CD14-positive monocyte (primary cell): ENCODE results near the gene SYTL2. TPM values are rescaled to one million over a fixed set of nuclear protein-coding genes. Genes with fewer than 3 reads are reported as not detected.

Experiments used
- DNase-seq, 3 donors: peaks; one replicate each; pipeline ENCODE4 v3.0.0-alpha.2; 2011 to 2022
- H2AFZ ChIP-seq: 2 replicates; pipeline ENCODE4 v1.6.0; 2012; ENCODE audit warnings: mild to moderate bottlenecking, low read depth, low read length, inconsistent platforms; ENCODE audit not compliant: insufficient read depth, poor library complexity, severe bottlenecking
- H3K27ac ChIP-seq, 2 donors: 1 replicate in 1 of 2; 2 replicates in 1 of 2; pipeline ENCODE4 v1.5.1; 2012 to 2013; ENCODE audit warnings: low read length in 2 of 2, control low read depth in 1 of 2, inconsistent platforms in 1 of 2, low read depth in 1 of 2, mild to moderate bottlenecking in 1 of 2
- H3K27me3 ChIP-seq, 2 donors: one replicate each; pipeline versions ENCODE4 v1.6.0 to v1.6.1; 2011 to 2013; ENCODE audit warnings: low read length in 2 of 2; ENCODE audit not compliant: control insufficient read depth in 2 of 2, insufficient read depth in 2 of 2
- H3K36me3 ChIP-seq, 2 donors: replicated peaks in 1 of 2; 1 replicate in 1 of 2; 2 replicates in 1 of 2; pipeline versions ENCODE4 v1.5.1 to v1.6.1; 2012 to 2013; ENCODE audit warnings: low read length in 2 of 2, control low read depth in 1 of 2, inconsistent platforms in 1 of 2, mild to moderate bottlenecking in 1 of 2; ENCODE audit not compliant: insufficient read depth in 2 of 2, control insufficient read depth in 1 of 2
- H3K4me1 ChIP-seq, 2 donors: 1 replicate in 1 of 2; 2 replicates in 1 of 2; pipeline versions ENCODE4 v1.5.1 to v1.6.1; 2012 to 2013; ENCODE audit warnings: low read length in 2 of 2, control low read depth in 1 of 2, inconsistent platforms in 1 of 2, mild to moderate bottlenecking in 1 of 2, moderate library complexity in 1 of 2; ENCODE audit not compliant: insufficient read depth in 2 of 2, control insufficient read depth in 1 of 2
- H3K4me2 ChIP-seq: replicated peaks from 2 replicates; pipeline ENCODE3; 2012; ENCODE audit warnings: low read length, moderate library complexity, mild to moderate bottlenecking; ENCODE audit not compliant: poor library complexity, severe bottlenecking; ENCODE audit errors: extremely low read depth
- H3K4me3 ChIP-seq, 3 experiments: fragments of 200-600 bp in 1 of 3; sonication (generic) in 1 of 3; replicated peaks in 1 of 3; 1 replicate in 2 of 3; 2 replicates in 1 of 3; pipeline ENCODE4 v1.5.1; 2011 to 2013; ENCODE audit warnings: low read length in 3 of 3, mild to moderate bottlenecking in 3 of 3, control low read depth in 2 of 3, low read depth in 2 of 3, inconsistent platforms in 1 of 3, moderate library complexity in 1 of 3
- H3K79me2 ChIP-seq: 2 replicates; pipeline ENCODE4 v1.6.0; 2012; ENCODE audit warnings: mild to moderate bottlenecking, control low read depth, inconsistent platforms, low read length, moderate library complexity; ENCODE audit not compliant: insufficient read depth
- H3K9ac ChIP-seq: 2 replicates; pipeline ENCODE4 v1.6.0; 2017; ENCODE audit warnings: low read length, mild to moderate bottlenecking; ENCODE audit not compliant: insufficient read depth, poor library complexity, severe bottlenecking
- H3K9me3 ChIP-seq, 2 donors: replicated peaks in 1 of 2; 1 replicate in 1 of 2; 2 replicates in 1 of 2; pipeline versions ENCODE4 v1.5.1 to v1.6.1; 2012 to 2013; ENCODE audit warnings: low read length in 2 of 2, control low read depth in 1 of 2; ENCODE audit not compliant: control insufficient read depth in 1 of 2, insufficient read depth in 1 of 2
- H4K20me1 ChIP-seq: 2 replicates; pipeline ENCODE4 v1.6.0; 2012; ENCODE audit warnings: mild to moderate bottlenecking, low read length, control low read depth, moderate library complexity; ENCODE audit not compliant: insufficient read depth
- H3K27ac Mint-ChIP-seq, 7 donors: one replicate each; pipeline ENCODE4 v1.8.0; 2020; ENCODE audit warnings: mild to moderate bottlenecking in 7 of 7, mixed read lengths in 7 of 7, moderate library complexity in 6 of 7, inconsistent platforms in 2 of 7
- H3K27me3 Mint-ChIP-seq, 3 donors: one replicate each; pipeline ENCODE4 v1.8.0; 2021 to 2022; ENCODE audit warnings: low read depth in 3 of 3, mild to moderate bottlenecking in 3 of 3, mixed read lengths in 3 of 3, moderate library complexity in 3 of 3, inconsistent platforms in 1 of 3
- H3K36me3 Mint-ChIP-seq, 2 donors: one replicate each; pipeline ENCODE4 v1.8.0; 2020; ENCODE audit warnings: mixed read lengths in 2 of 2, inconsistent platforms in 1 of 2, mild to moderate bottlenecking in 1 of 2
- H3K4me1 Mint-ChIP-seq: one replicate; pipeline ENCODE4 v1.8.0; 2020; ENCODE audit warnings: mild to moderate bottlenecking, mixed read lengths
- H3K4me3 Mint-ChIP-seq, 2 donors: one replicate each; pipeline ENCODE4 v1.8.0; 2020; ENCODE audit warnings: mild to moderate bottlenecking in 2 of 2, mixed read lengths in 2 of 2, moderate library complexity in 1 of 2
- H3K9me3 Mint-ChIP-seq, 7 donors: one replicate each; pipeline ENCODE4 v1.8.0; 2020 to 2022; ENCODE audit warnings: mixed read lengths in 7 of 7, mild to moderate bottlenecking in 6 of 7, moderate library complexity in 6 of 7, inconsistent platforms in 2 of 7
- WGBS: methylation state at CpG from one replicate; pipeline ENCODE4 v1.1.5; 2013; ENCODE audit warnings: missing lambda C conversion rate; ENCODE audit not compliant: insufficient coverage; 5-methylcytosine and 5-hydroxymethylcytosine counted together
- intact Hi-C, 2 donors: fragments of 100-400 bp; cut with micrococcal nuclease; formaldehyde crosslinking; loops; one replicate each; pipeline versions ENCODE4 v1.15.0 to v1.15.1; 2023
- polyA plus RNA-seq, 3 donors: library from polyadenylated mRNA; depleted of rRNA in 1 of 3; unstranded in 2 of 3; stranded (reverse) in 1 of 3; fragments of 300-500 nt in 2 of 3; fragments of >200 nt in 1 of 3; fragmentation: Illumina TruSeq in 2 of 3; gene quantifications; 1 replicate in 2 of 3; 2 replicates in 1 of 3; pipeline ENCODE4 v1.2.3, GENCODE V29; 2012 to 2021
- TF ChIP-seq, protein P1 (sequence below): fragments of 200-600 bp; IDR thresholded peaks from one replicate; pipeline ENCODE4 v1.8.0; 2022; ENCODE audit warnings: antibody characterized with exemption, mild to moderate bottlenecking

Gene SYTL2
- polyA plus RNA-seq, 3 donors: 0.30 to 0.48 (median 0.34) TPM

DNA sequence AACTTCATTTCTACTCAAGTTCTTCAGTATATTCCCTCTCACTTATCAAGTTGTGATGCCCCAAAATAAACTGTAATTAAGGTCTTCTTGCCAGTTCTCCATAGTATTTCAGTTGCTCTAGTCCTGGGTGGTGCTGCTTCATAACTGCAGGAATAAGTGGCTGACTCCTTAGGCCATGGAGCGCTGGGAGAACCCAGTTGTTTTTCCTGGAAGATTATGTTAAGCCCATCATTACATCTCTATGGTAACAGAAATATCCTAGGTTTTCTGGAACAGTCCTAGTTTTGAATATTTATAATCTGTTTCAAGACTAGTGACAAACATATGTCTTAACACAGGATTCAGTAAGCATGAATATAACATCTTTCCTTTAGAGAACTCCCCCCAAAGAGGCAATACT, 7.6 kb downstream of the SYTL2 start:
- no peak overlapping the region for H3K27ac Mint-ChIP-seq
- no peaks in the 10 kb centered on the region for H3K9me3 ChIP-seq
- H3K9ac ChIP-seq: no peak overlapping the region
- peaks cover 0 to 3% (median 0%) of the 10 kb centered on the region in 7 donors for H3K9me3 Mint-ChIP-seq
- no peak for DNase-seq
- TF ChIP-seq, protein P1, sequence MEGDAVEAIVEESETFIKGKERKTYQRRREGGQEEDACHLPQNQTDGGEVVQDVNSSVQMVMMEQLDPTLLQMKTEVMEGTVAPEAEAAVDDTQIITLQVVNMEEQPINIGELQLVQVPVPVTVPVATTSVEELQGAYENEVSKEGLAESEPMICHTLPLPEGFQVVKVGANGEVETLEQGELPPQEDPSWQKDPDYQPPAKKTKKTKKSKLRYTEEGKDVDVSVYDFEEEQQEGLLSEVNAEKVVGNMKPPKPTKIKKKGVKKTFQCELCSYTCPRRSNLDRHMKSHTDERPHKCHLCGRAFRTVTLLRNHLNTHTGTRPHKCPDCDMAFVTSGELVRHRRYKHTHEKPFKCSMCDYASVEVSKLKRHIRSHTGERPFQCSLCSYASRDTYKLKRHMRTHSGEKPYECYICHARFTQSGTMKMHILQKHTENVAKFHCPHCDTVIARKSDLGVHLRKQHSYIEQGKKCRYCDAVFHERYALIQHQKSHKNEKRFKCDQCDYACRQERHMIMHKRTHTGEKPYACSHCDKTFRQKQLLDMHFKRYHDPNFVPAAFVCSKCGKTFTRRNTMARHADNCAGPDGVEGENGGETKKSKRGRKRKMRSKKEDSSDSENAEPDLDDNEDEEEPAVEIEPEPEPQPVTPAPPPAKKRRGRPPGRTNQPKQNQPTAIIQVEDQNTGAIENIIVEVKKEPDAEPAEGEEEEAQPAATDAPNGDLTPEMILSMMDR: no peak
- no peak overlapping the region for H3K27ac ChIP-seq
- no peaks in the 10 kb centered on the region for H3K27me3 ChIP-seq
- no peaks in the 10 kb centered on the region for H3K79me2 ChIP-seq
- H3K27me3 Mint-ChIP-seq: peaks cover 0 to 2% (median 0%) of the 10 kb centered on the region in 3 donors
- no peaks in the 10 kb centered on the region for H4K20me1 ChIP-seq
- H3K4me1 Mint-ChIP-seq: no peaks in the 10 kb centered on the region
- H3K4me1 ChIP-seq: no peaks in the 10 kb centered on the region
- H3K4me3 ChIP-seq: no peak overlapping the region
- H3K4me2 ChIP-seq: no peak overlapping the region
- H3K36me3 ChIP-seq: no peaks in the 10 kb centered on the region
- H2AFZ ChIP-seq: no peak overlapping the region
- H3K4me3 Mint-ChIP-seq: no peak overlapping the region
- WGBS: no CpG with 5 or more reads among the region's 1 CpG
- H3K36me3 Mint-ChIP-seq: no peaks in the 10 kb centered on the region
- intact Hi-C loops: no loop called here

DNA sequence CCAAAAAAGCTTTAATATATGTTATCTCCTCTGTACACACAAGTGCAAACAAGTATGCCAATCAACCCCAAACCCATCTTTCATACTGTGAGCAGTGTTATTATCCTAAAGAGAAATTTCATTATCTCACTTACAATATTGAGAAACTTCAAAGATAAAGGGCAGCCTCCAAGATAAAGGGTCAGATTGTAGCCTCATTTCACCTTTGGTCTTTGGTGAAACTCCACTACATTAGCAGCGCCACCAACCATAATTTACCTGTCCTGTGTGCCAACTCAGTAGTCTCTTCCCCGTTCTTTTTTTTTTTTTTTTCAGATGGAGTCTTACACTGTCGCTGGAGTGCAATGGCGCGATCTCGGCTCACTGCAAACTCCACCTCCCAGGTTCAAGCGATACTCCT, 9.4 kb downstream of the SYTL2 start:
- Histone ChIP-seq H4K20me1 (no peaks in the 10 kb centered on the region), H3K27ac (no peak overlapping the region), H3K4me2 (no peak overlapping the region), H3K4me3 (no peak overlapping the region), H3K36me3 (no peaks in the 10 kb centered on the region), H2AFZ (no peak overlapping the region), H3K79me2 (no peaks in the 10 kb centered on the region), H3K9ac (no peak overlapping the region), H3K27me3 (no peaks in the 10 kb centered on the region), H3K9me3 (no peaks in the 10 kb centered on the region), H3K4me1 (no peaks in the 10 kb centered on the region)
- DNase-seq: no peak
- H3K4me3 Mint-ChIP-seq: no peak overlapping the region
- intact Hi-C loops: no loop called here
- H3K27me3 Mint-ChIP-seq: peaks cover 0 to 2% (median 0%) of the 10 kb centered on the region in 3 donors
- 100% methylated on average over 2 of the region's 7 CpGs for WGBS
- TF ChIP-seq, protein P1: no peak
- peaks cover 0 to 3% (median 0%) of the 10 kb centered on the region in 7 donors for H3K9me3 Mint-ChIP-seq
- H3K36me3 Mint-ChIP-seq: no peaks in the 10 kb centered on the region
- H3K27ac Mint-ChIP-seq: no peak overlapping the region
- no peaks in the 10 kb centered on the region for H3K4me1 Mint-ChIP-seq
